Natural killer cell (primary cell): ENCODE measurements around the gene ME1. TPM values are rescaled to one million over a fixed set of nuclear protein-coding genes. Genes with fewer than 3 reads are reported as not detected.

Experiments used
- ATAC-seq, 3 donors: fragments of 150-1000 bp in 2 of 3; fragments of 200-7000 bp in 1 of 3; cut with Tn5 transposase; 1 replicate in 1 of 3; 2 replicates in 2 of 3; pipeline ENCODE4 v1.10.0; 2021; ENCODE audit warnings: mild to moderate bottlenecking in 2 of 3, moderate library complexity in 2 of 3
- DNase-seq, 2 donors: peaks; one replicate each; pipeline versions ENCODE4 v3.0.0 to v3.0.0-alpha.2; 2013 to 2021; ENCODE audit warnings: mixed read lengths in 1 of 2
- H3K27ac ChIP-seq: one replicate; pipeline ENCODE4 v1.5.1; 2013; ENCODE audit warnings: mild to moderate bottlenecking, low read length
- H3K27me3 ChIP-seq: one replicate; pipeline ENCODE4 v1.6.1; 2013; ENCODE audit warnings: low read length; ENCODE audit not compliant: control insufficient read depth, insufficient read depth
- H3K36me3 ChIP-seq: one replicate; pipeline ENCODE4 v1.6.1; 2013; ENCODE audit warnings: low read length; ENCODE audit not compliant: control insufficient read depth, insufficient read depth
- H3K4me1 ChIP-seq: one replicate; pipeline ENCODE4 v1.6.1; 2013; ENCODE audit warnings: low read length; ENCODE audit not compliant: control insufficient read depth, insufficient read depth
- H3K4me3 ChIP-seq: one replicate; pipeline ENCODE4 v1.5.1; 2013; ENCODE audit warnings: low read length
- H3K9me3 ChIP-seq: one replicate; pipeline ENCODE4 v1.6.1; 2013; ENCODE audit warnings: low read length; ENCODE audit not compliant: control insufficient read depth, insufficient read depth
- H3K27ac Mint-ChIP-seq, 2 donors: one replicate each; pipeline ENCODE4 v1.8.0; 2022; ENCODE audit warnings: mild to moderate bottlenecking in 2 of 2, mixed read lengths in 2 of 2, moderate library complexity in 1 of 2
- H3K27me3 Mint-ChIP-seq, 2 donors: one replicate each; pipeline ENCODE4 v1.8.0; 2022; ENCODE audit warnings: low read depth in 2 of 2, mixed read lengths in 2 of 2
- H3K36me3 Mint-ChIP-seq: one replicate; pipeline ENCODE4 v1.8.0; 2022; ENCODE audit warnings: mixed read lengths
- H3K4me1 Mint-ChIP-seq, 2 donors: one replicate each; pipeline ENCODE4 v1.8.0; 2022; ENCODE audit warnings: mixed read lengths in 2 of 2
- H3K4me3 Mint-ChIP-seq: one replicate; pipeline ENCODE4 v1.8.0; 2022; ENCODE audit warnings: mild to moderate bottlenecking, moderate library complexity, mixed read lengths
- H3K9me3 Mint-ChIP-seq, 2 donors: one replicate each; pipeline ENCODE4 v1.8.0; 2022; ENCODE audit warnings: mixed read lengths in 2 of 2
- WGBS: methylation state at CpG from one replicate; pipeline ENCODE4 v1.1.7; 2013; ENCODE audit warnings: missing lambda C conversion rate; ENCODE audit not compliant: insufficient coverage; 5-methylcytosine and 5-hydroxymethylcytosine counted together
- intact Hi-C: fragments of 100-400 bp; cut with micrococcal nuclease; formaldehyde crosslinking; loops from one replicate; pipeline ENCODE4 v1.14.2; 2022
- total RNA-seq, 4 donors: library from RNA; stranded (reverse); fragments of 120-200 nt in 1 of 4; gene quantifications; one replicate each; pipeline versions ENCODE4 v1.2.3 to v1.2.4, GENCODE V29; 2013 to 2022
- TF ChIP-seq, protein P1 (sequence below): fragments of 200-600 bp; IDR thresholded peaks from one replicate; pipeline ENCODE4 v1.8.0; 2022; ENCODE audit warnings: antibody characterized with exemption

ME1 gene
- total RNA-seq, 3 donors from 2014 or later (not counting 1 experiment from before 2014, with no cell fraction given) = 0.14 to 0.32 TPM; not detected in 1

- Histone ChIP-seq H3K9me3 (peaks cover 3% of the 10 kb centered on the region), H3K4me1 (peaks cover 13% of the 10 kb centered on the region), H3K27me3 (peaks cover 4% of the 10 kb centered on the region), H3K27ac (peak overlapping the region; percentile 46), H3K4me3 (peak overlapping the region; percentile 20), H3K36me3 (no peaks in the 10 kb centered on the region)
- intact Hi-C loops = no loop called here
- Mint-ChIP-seq H3K27ac (peak overlapping the region; percentile 61 to 90), H3K27me3 (peaks cover 0 to 3% of the 10 kb centered on the region in 2 donors), H3K4me1 (peaks cover 11 to 13% of the 10 kb centered on the region in 2 donors), H3K4me3 (peak overlapping the region; percentile 83), H3K36me3 (no peaks in the 10 kb centered on the region), H3K9me3 (peaks cover 0 to 2% of the 10 kb centered on the region in 2 donors)
- TF ChIP-seq, protein P1, sequence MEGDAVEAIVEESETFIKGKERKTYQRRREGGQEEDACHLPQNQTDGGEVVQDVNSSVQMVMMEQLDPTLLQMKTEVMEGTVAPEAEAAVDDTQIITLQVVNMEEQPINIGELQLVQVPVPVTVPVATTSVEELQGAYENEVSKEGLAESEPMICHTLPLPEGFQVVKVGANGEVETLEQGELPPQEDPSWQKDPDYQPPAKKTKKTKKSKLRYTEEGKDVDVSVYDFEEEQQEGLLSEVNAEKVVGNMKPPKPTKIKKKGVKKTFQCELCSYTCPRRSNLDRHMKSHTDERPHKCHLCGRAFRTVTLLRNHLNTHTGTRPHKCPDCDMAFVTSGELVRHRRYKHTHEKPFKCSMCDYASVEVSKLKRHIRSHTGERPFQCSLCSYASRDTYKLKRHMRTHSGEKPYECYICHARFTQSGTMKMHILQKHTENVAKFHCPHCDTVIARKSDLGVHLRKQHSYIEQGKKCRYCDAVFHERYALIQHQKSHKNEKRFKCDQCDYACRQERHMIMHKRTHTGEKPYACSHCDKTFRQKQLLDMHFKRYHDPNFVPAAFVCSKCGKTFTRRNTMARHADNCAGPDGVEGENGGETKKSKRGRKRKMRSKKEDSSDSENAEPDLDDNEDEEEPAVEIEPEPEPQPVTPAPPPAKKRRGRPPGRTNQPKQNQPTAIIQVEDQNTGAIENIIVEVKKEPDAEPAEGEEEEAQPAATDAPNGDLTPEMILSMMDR = no peak
- DNase-seq = no peak
- ATAC-seq = no peak
- WGBS = 82% methylated on average over 10 of the region's 13 CpGs
Measured at GRCh38 chr6:83429857-83430610, 817 bp downstream of the ME1 start.

DNA sequence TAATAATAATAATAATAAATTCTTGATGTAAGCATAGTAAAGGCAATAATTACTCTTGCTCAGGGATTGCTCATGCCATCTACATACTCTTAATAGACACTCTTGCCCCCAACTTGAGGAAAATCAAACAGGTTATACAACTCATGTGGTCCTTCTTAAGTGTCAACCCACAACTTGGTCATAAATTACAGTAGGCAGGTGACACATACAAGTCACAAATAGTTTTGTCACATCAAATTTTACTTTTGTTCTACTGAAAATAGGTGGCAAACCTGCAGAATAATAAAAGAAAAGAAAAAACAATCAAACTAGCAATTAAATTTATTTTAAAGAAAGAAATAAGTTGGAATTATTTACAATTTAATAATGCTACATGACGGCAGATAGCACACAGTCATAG is 1.6 kb downstream of the ME1 start:
- peaks cover 4% of the 10 kb centered on the region for H3K27me3 ChIP-seq
- H3K27ac ChIP-seq = no peak overlapping the region
- peak overlapping the region; percentile 78 for H3K4me3 Mint-ChIP-seq
- H3K4me3 ChIP-seq = no peak overlapping the region
- TF ChIP-seq, protein P1 = no peak
- WGBS = no CpG with 5 or more reads among the region's 1 CpG
- peaks cover 0 to 2% of the 10 kb centered on the region in 2 donors for H3K9me3 Mint-ChIP-seq
- H3K4me1 Mint-ChIP-seq = peaks cover 11 to 13% of the 10 kb centered on the region in 2 donors
- no peaks in the 10 kb centered on the region for H3K36me3 ChIP-seq
- intact Hi-C loops = no loop called here
- H3K9me3 ChIP-seq = peaks cover 9% of the 10 kb centered on the region
- H3K27ac Mint-ChIP-seq = peak overlapping the region in 1 of 2 donors; percentile 39
- peaks cover 0 to 3% of the 10 kb centered on the region in 2 donors for H3K27me3 Mint-ChIP-seq
- H3K36me3 Mint-ChIP-seq = no peaks in the 10 kb centered on the region
- ATAC-seq = no peak
- H3K4me1 ChIP-seq = peaks cover 13% of the 10 kb centered on the region
- DNase-seq = no peak

DNA sequence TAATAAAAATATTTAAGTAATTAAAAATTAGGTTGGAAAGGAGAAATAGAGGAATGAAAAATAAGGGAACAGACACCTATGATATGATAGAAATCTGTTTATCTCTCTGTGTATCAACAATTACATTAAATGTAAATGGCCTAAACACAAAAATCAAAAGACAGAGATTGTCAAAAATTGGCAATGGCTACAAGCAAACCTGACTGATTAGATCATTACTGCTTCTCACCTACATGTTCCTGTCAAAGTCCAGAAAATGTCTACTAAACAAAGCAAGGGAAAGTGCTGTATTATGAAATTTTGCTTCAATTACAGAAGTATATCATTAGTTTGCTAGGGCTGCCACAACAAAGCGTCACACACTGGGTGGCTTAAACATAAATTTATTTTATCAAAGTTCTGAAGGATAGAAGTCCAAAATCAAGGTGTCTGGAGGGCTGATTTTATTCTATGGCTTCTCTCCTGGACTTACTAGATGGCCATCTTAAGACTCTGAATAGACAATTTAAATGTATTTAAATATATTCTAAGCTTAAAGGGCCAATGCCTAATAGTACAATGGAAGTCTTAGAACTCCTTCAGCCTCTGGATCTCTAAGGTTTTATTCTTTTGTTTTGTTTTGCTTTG is 6.3 kb downstream of the ME1 start:
- H3K4me3 ChIP-seq = no peak overlapping the region
- intact Hi-C loops = no loop called here
- 57% methylated on average over 1 of the region's 1 CpG for WGBS
- H3K36me3 ChIP-seq = no peaks in the 10 kb centered on the region
- TF ChIP-seq, protein P1 = no peak
- H3K9me3 ChIP-seq = peaks cover 9% of the 10 kb centered on the region
- Mint-ChIP-seq H3K9me3 (peaks cover 0 to 2% of the 10 kb centered on the region in 2 donors), H3K4me1 (no peaks in the 10 kb centered on the region), H3K27ac (no peak overlapping the region), H3K4me3 (no peak overlapping the region), H3K27me3 (no peaks in the 10 kb centered on the region), H3K36me3 (no peaks in the 10 kb centered on the region)
- H3K4me1 ChIP-seq = no peaks in the 10 kb centered on the region
- ATAC-seq (no peak), DNase-seq (no peak)
- no peaks in the 10 kb centered on the region for H3K27me3 ChIP-seq
- no peak overlapping the region for H3K27ac ChIP-seq
